KOPT-K1 (cell line): Measurements from ENCODE around the gene AP1AR.
"Not testable (repeated sequence)": the region's sequence is repeated elsewhere in the genome, so short reads cannot be mapped to it uniquely, and the experiment has no call there.

ENCODE experiments used
- H3K27ac ChIP-seq: fragments of 200-600 bp; sonication (generic); 2 replicates; pipeline ENCODE4 v1.5.1; 2016; ENCODE audit warnings: antibody characterized with exemption, mild to moderate bottlenecking, low read depth, low read length; ENCODE audit not compliant: poor library complexity, severe bottlenecking
- H3K36me3 ChIP-seq: fragments of 200-600 bp; sonication (generic); 2 replicates; pipeline ENCODE4 v1.5.1; 2017; ENCODE audit warnings: antibody characterized with exemption, mild to moderate bottlenecking, low read length, moderate library complexity; ENCODE audit not compliant: insufficient read depth
- H3K9me3 ChIP-seq: fragments of 200-600 bp; sonication (generic); 2 replicates; pipeline ENCODE4 v1.5.1; 2017; ENCODE audit warnings: antibody characterized with exemption, low read length, mild to moderate bottlenecking; ENCODE audit not compliant: insufficient read depth, poor library complexity, severe bottlenecking

Gene AP1AR

GRCh38 chr4:112279882-112280315 is 48.3 kb downstream of the AP1AR start:
- peaks cover 54% of the 10 kb centered on the region for H3K36me3 ChIP-seq
- H3K27ac ChIP-seq: no peak overlapping the region
- peaks cover 14% of the 10 kb centered on the region for H3K9me3 ChIP-seq

DNA sequence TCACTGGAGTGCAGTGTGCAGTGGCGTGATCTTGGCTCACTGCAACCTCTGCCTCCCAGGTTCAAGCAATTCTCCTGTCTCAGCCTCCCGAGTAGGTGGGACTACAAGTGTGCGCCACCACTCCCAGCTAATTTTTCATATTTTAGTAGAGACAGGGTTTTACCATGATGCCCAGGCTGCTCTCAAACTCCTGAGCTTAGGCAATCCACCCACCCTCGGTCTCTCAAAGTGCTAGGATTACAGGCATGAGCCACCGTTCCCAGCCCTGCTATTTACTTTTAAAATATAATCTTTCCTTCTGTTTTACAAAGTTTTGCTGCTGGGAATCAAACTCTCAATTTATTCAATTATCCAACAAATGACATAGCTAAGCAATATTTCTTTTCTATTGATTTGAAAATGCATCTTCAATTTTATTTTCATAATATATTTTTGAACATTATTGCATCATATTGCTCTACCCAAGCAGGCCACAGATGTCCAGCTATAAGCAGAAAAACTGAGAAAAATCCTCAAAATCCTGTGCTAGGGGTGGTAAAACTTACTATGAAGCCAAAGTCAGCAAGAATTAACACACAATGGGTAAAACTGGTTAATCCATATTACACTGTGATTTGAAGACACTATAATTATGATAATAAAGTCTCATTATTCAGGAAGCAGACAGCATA is 48.9 kb downstream of the AP1AR start:
- Histone ChIP-seq H3K36me3 (peaks cover 48% of the 10 kb centered on the region), H3K9me3 (peaks cover 14% of the 10 kb centered on the region), H3K27ac (no peak overlapping the region)

GRCh38 chr4:112281895-112282398 is 50.4 kb downstream of the AP1AR start:
- Histone ChIP-seq H3K9me3 (peaks cover 21% of the 10 kb centered on the region), H3K36me3 (peaks cover 35% of the 10 kb centered on the region)
- H3K27ac ChIP-seq: not testable (repeated sequence)

GRCh38 chr4:112282860-112283667 is 51.5 kb downstream of the AP1AR start:
- H3K27ac ChIP-seq: no peak overlapping the region
- H3K9me3 ChIP-seq: peaks cover 24% of the 10 kb centered on the region
- H3K36me3 ChIP-seq: peaks cover 23% of the 10 kb centered on the region

GRCh38 chr4:112284166-112284565 is 52.6 kb downstream of the AP1AR start:
- Histone ChIP-seq H3K27ac (peak overlapping the region; percentile 88), H3K9me3 (peaks cover 24% of the 10 kb centered on the region), H3K36me3 (peaks cover 20% of the 10 kb centered on the region)

- Histone ChIP-seq H3K36me3 (peaks cover 20% of the 10 kb centered on the region), H3K27ac (peak overlapping the region; percentile 88), H3K9me3 (peaks cover 24% of the 10 kb centered on the region)
Measured at GRCh38 chr4:112284662-112285411, 53.2 kb downstream of the AP1AR start.

DNA sequence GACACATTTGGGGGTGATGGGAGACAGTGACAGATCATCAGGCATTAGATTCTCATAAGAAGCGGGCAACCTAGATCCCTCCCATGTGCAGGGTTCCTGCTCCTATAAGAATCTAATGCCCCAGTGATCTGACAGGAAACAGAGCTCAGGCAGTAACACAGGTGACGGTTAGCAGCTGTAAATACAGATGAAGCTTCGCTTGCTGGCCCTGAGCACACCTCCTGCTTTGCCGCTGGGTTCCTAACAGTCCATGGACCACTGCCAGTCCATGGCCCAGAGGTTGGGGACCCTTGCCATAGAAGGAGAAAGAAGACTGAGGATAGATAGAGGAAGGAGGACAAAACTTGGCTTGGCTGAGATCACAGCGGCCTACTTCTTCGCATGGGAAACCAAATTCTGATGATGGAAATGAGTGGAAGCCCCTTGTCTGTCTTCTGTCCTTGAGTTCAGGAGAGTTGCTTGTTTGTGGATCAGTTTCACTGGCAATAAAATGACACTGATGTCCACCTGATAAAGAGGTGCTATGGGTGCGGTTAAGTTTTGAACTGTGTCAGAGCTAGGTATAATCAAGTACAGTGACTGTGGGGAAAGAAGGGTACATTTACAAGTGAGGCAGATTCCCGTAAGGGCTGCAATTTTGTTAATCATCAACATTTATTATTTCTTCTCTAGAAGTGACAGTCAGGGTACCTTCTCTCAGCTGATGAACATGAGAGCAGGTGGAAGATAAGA is 55.8 kb downstream of the AP1AR start:
- H3K36me3 ChIP-seq: peaks cover 7% of the 10 kb centered on the region
- peak overlapping the region; percentile 76 for H3K27ac ChIP-seq
- peaks cover 15% of the 10 kb centered on the region for H3K9me3 ChIP-seq

GRCh38 chr4:112288455-112288854 is 56.9 kb downstream of the AP1AR start:
- peak overlapping the region; percentile 76 for H3K27ac ChIP-seq

GRCh38 chr4:112289407-112290253 is 58.0 kb downstream of the AP1AR start:
- peaks cover 10% of the 10 kb centered on the region for H3K9me3 ChIP-seq
- no peaks in the 10 kb centered on the region for H3K36me3 ChIP-seq
- H3K27ac ChIP-seq: peak overlapping the region; percentile 76

More at GRCh38 chr4:112288455-112288854, 56.9 kb downstream of the AP1AR start:
- peaks cover 10% of the 10 kb centered on the region for H3K9me3 ChIP-seq
- no peaks in the 10 kb centered on the region for H3K36me3 ChIP-seq

GRCh38 chr4:112290341-112290740 is 58.8 kb downstream of the AP1AR start:
- Histone ChIP-seq H3K27ac (no peak overlapping the region), H3K36me3 (no peaks in the 10 kb centered on the region), H3K9me3 (peaks cover 10% of the 10 kb centered on the region)

DNA sequence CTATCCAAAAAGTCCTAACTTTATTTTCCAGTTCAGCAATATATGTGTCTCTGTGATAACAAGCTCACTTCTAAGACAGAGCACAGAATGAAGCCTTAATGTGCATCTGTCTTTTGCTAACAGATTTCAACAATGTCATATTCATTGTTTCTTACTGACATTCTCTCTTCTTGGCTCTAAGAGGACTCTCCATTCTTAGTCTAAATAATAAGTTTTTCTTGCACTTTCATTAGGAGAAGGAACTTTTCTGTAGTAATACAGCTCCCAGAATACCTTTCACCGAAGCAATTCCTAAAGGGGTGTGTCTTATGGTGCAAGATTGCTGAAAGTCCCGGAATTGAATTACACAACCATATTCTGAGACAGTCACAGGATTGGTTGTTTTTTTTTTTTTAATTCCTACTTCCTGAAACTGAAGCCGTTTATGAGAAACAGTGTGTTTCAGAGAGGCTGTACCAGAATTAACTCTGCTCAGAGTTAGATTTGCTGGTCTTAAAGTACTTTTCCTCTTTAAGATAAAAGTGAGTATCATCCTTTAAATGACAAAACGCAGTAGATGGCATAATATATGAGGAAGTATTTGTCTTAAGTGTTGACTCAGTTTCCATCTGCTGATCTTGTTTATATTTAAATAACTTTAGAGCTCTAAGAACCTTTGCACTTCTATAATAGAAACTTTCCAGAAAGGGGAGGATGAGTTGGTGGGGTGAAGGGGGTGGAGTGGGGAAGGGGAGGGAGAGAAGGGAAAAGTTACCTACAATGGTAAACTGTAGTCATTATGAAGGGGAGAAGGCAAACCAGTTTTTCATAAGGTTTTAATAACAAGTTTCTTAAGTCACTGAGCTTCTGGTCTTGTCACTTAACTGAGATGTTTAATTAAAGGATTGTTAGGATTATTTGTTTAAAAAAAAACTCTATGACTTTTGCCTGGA is 65.6 kb downstream of the AP1AR start, which contains the start of gene ALPK1:
ALPK1 (plus strand) TSS at position 421 of the 932 bp plus-strand sequence.
- Histone ChIP-seq H3K27ac (peak within 1 kb of the TSS; percentile 18), H3K36me3 (no peaks in the 10 kb centered on the region), H3K9me3 (no peaks in the 10 kb centered on the region)

GRCh38 chr4:112299721-112300120 is 68.1 kb downstream of the AP1AR start:
- no peaks in the 10 kb centered on the region for H3K9me3 ChIP-seq
- no peaks in the 10 kb centered on the region for H3K36me3 ChIP-seq
- H3K27ac ChIP-seq: no peak overlapping the region
